Esophagus squamous epithelium (tissue), 5 donors: ENCODE measurements around the gene TMEM163. TPM values are rescaled to one million over a fixed set of nuclear protein-coding genes. Genes with fewer than 3 reads are reported as not detected.

Source experiments
- DNase-seq: peaks from one replicate; lab custom pipeline; 2025; lab: John Stamatoyannopoulos, UW
- H3K27ac ChIP-seq, 4 donors: fragments of 200-600 bp; sonication (generic); one replicate each; pipeline ENCODE4 v1.5.1; 2016 to 2019; ENCODE audit warnings: mild to moderate bottlenecking in 1 of 4
- H3K27me3 ChIP-seq, 4 donors: fragments of 200-600 bp; sonication (generic); 1 replicate in 3 of 4; 2 replicates in 1 of 4; pipeline versions ENCODE4 v1.5.1 to v1.6.0; 2017 to 2021; ENCODE audit warnings: antibody characterized with exemption in 1 of 4
- H3K36me3 ChIP-seq, 3 donors: fragments of 200-600 bp; sonication (generic); one replicate each; pipeline ENCODE4 v1.5.1; 2016 to 2019
- H3K4me1 ChIP-seq, 3 donors: fragments of 200-600 bp; sonication (generic); one replicate each; pipeline ENCODE4 v1.5.1; 2017 to 2019
- H3K4me3 ChIP-seq, 4 donors: fragments of 200-600 bp; sonication (generic); 1 replicate in 3 of 4; 2 replicates in 1 of 4; pipeline ENCODE4 v1.5.1; 2016 to 2019; ENCODE audit warnings: mild to moderate bottlenecking in 2 of 4, moderate library complexity in 1 of 4
- H3K9me3 ChIP-seq, 3 donors: fragments of 200-600 bp; sonication (generic); one replicate each; pipeline ENCODE4 v1.5.1; 2016 to 2019
- POLR2A ChIP-seq, 4 donors: fragments of 450-650 bp; IDR thresholded peaks; one replicate each; pipeline ENCODE4 v1.6.1; 2017; ENCODE audit warnings: antibody characterized with exemption in 4 of 4, mild to moderate bottlenecking in 4 of 4, moderate library complexity in 3 of 4
- WGBS, 2 donors: methylation state at CpG; one replicate each; pipeline ENCODE4 v1.1.5; 2018; 5-methylcytosine and 5-hydroxymethylcytosine counted together
- intact Hi-C: fragments of 100-400 bp; cut with DNase I; formaldehyde crosslinking; loops from one replicate; pipeline ENCODE4 v1.15.0; 2022
- total RNA-seq, 4 donors: library from RNA; depleted of rRNA; stranded (reverse); fragments of >200 nt; gene quantifications; one replicate each; pipeline ENCODE4 v1.1.0, GENCODE V29; 2016
- TF ChIP-seq, protein P1 (sequence below), 6 experiments: fragments of 450-650 bp in 4 of 6; fragments of 200-600 bp in 2 of 6; sonication (generic) in 2 of 6; IDR thresholded peaks; one replicate each; pipeline ENCODE4 v1.5.1; 2016 to 2019; ENCODE audit warnings: antibody characterized with exemption in 6 of 6, mild to moderate bottlenecking in 4 of 6, moderate library complexity in 4 of 6
- donor health status: DM: yes; HTN: yes; CAD: no.

The TMEM163 gene
- total RNA-seq, 4 donors from 2014 or later: 0.09 to 0.19 (median 0.12) TPM; not detected in 1

DNA sequence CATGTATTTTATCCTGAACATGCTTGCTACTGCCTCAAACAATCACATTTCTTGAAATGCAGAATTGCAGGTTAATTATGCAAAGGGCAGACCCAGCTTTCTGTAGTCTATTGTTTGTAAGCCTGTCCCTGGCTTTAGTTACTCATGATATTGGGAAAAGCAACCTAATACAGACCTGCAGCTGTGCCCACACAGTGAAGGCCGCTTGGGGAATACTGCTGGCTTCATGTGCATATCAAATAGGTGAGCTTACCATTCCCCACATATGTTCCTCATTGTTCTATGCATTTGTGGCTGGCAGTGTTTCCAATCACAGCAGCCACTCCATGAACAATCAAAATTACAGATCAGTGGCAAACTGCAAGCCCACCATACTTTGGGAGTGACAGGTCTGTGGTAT is 186.3 kb downstream of the TMEM163 start:
- Histone ChIP-seq H3K4me1 (no peaks in the 10 kb centered on the region), H3K27ac (no peak overlapping the region), H3K4me3 (no peak overlapping the region), H3K9me3 (no peaks in the 10 kb centered on the region), H3K36me3 (no peaks in the 10 kb centered on the region), H3K27me3 (no peaks in the 10 kb centered on the region)
- no peak for TF ChIP-seq POLR2A (IDR thresholded peaks at IDR 0.05)
- TF ChIP-seq, protein P1, sequence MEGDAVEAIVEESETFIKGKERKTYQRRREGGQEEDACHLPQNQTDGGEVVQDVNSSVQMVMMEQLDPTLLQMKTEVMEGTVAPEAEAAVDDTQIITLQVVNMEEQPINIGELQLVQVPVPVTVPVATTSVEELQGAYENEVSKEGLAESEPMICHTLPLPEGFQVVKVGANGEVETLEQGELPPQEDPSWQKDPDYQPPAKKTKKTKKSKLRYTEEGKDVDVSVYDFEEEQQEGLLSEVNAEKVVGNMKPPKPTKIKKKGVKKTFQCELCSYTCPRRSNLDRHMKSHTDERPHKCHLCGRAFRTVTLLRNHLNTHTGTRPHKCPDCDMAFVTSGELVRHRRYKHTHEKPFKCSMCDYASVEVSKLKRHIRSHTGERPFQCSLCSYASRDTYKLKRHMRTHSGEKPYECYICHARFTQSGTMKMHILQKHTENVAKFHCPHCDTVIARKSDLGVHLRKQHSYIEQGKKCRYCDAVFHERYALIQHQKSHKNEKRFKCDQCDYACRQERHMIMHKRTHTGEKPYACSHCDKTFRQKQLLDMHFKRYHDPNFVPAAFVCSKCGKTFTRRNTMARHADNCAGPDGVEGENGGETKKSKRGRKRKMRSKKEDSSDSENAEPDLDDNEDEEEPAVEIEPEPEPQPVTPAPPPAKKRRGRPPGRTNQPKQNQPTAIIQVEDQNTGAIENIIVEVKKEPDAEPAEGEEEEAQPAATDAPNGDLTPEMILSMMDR (IDR thresholded peaks at IDR 0.05): no peak
- intact Hi-C loops: no loop called here
- 50 to 67% methylated on average over 1 of the region's 1 CpG for WGBS, 2 donors
- DNase-seq: no peak

DNA sequence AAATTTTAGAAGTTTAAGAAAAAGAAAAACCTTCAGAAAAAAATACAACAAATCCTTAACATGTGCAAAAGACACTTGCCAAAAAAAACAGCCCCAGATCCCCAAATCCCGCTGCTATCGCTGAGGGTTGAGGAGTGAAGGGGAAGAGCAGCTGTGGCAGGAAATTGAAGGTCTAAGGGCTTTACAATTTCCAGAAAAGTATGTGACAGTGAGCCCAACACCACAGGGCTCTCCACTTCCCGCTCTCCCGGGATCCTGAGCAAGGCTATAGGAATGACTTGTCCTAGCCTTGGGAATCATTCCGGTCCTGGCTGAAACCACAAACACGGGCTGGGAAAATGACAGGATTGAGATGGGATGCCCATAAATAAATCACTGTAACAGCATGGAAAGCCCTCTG is 191.4 kb downstream of the TMEM163 start:
- no peaks in the 10 kb centered on the region for H3K9me3 ChIP-seq
- intact Hi-C loops: no loop called here
- 46 to 54% methylated on average over 6 of the region's 6 CpGs for WGBS, 2 donors
- no peak for DNase-seq
- TF ChIP-seq, protein P1 (IDR thresholded peaks at IDR 0.05): no peak
- TF ChIP-seq POLR2A (IDR thresholded peaks at IDR 0.05): no peak
- no peak overlapping the region for H3K27ac ChIP-seq
- no peaks in the 10 kb centered on the region for H3K4me1 ChIP-seq
- H3K4me3 ChIP-seq: no peak overlapping the region
- peaks cover 0 to 6% (median 0%) of the 10 kb centered on the region in 4 donors for H3K27me3 ChIP-seq
- no peaks in the 10 kb centered on the region for H3K36me3 ChIP-seq

DNA sequence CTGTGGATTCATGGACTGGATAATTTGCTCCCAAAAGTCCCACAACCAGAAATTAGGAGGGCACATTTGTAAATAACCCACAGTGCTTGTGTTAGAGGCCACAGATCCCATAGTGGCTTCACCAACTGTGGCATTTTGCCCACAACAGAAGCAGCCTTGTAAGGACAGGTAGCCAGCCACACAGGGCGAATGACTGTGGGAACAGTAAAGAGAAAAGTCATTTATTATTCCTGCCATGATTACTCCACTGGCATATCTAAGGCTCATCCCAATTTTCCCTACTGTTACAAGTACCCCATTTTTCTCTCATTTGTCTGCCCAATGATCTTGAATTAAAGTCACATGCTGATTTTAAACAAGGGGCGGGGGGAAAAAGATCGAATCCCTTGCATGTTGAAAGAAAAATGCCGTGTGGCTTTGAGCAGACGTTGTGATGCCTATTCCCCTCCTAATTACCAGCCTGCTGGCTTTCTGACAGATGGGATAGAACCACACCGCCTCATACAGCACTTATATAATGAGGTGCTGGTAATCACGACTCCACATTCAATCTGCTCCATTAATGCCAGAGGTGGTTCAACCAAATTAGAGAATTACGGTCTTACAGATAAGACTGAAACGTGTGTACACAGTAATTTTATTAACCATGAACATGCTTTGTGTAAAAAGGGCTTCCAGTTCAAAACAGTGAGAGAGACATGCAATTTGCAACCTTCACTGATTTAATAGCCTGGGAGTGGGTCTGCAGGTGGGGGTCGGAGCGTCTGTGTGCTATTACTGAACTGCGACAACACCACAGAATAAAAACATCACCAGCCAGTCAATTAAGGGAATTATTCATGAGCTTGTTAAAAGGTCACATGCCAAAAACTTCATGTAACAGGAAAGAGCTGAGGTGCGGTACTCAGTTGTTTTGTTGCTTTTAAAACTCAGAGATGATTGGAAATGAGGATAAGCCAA is 196.0 kb downstream of the TMEM163 start:
- intact Hi-C loops: no loop called here

DNA sequence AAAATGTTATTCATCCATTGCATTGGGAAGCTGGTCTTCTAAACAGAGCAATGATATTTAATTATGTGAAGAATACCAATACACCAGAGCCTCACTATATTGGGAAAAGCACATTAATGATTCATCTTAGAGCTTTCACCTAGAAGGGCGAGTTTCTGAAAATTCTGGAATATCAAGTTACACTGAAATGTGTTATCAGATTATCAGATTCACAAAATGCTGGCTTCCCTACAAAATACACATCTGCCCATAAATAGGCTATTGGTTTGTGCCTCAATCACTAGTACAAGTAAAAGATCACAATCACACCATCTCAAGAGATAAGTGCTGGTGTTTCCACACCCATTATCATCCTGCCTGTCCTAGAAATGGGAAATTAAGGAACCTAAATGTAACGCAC is 200.7 kb downstream of the TMEM163 start:
- TF ChIP-seq, protein P1 (IDR thresholded peaks at IDR 0.05): no peak
- TF ChIP-seq POLR2A (IDR thresholded peaks at IDR 0.05): no peak
- no peak overlapping the region for H3K27ac ChIP-seq
- no peaks in the 10 kb centered on the region for H3K9me3 ChIP-seq
- intact Hi-C loops: no loop called here
- peaks cover 0 to 15% (median 0%) of the 10 kb centered on the region in 4 donors for H3K27me3 ChIP-seq
- 66 to 77% methylated on average over 2 of the region's 2 CpGs for WGBS, 2 donors
- DNase-seq: no peak
- no peak overlapping the region for H3K4me3 ChIP-seq
- no peaks in the 10 kb centered on the region for H3K36me3 ChIP-seq
- no peaks in the 10 kb centered on the region for H3K4me1 ChIP-seq

More for the DNA sequence above, 196.0 kb downstream of the TMEM163 start:
- peaks cover 0 to 15% (median 0%) of the 10 kb centered on the region in 4 donors for H3K27me3 ChIP-seq
- DNase-seq: no peak
- TF ChIP-seq POLR2A (IDR thresholded peaks at IDR 0.05): no peak
- WGBS, 2 donors: 60 to 73% methylated on average over 13 of the region's 13 CpGs
- H3K9me3 ChIP-seq: no peaks in the 10 kb centered on the region
- H3K4me3 ChIP-seq: no peak overlapping the region
- no peaks in the 10 kb centered on the region for H3K4me1 ChIP-seq
- H3K36me3 ChIP-seq: no peaks in the 10 kb centered on the region
- H3K27ac ChIP-seq: no peak overlapping the region

DNA sequence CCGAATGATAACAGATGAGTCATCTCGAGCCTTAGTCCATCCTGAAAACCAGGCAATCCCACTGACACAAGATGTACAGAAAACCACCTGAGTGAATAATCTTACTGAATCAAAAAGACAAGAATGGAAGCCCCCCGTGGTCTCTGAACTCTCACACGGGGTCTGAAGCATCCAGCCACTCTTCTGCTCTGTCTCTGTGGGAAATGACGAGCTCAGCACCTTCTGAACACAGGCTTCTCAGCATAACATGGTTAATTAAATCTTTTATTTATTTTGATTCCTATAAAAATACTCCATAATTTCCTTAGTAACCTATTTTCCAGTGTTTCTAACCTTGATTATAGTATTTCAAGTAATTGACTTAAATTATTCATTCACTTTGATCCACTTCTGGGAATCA is 203.7 kb downstream of the TMEM163 start:
- H3K4me1 ChIP-seq: no peaks in the 10 kb centered on the region
- H3K27ac ChIP-seq: no peak overlapping the region
- DNase-seq: no peak
- no peaks in the 10 kb centered on the region for H3K36me3 ChIP-seq
- intact Hi-C loops: no loop called here
- peaks cover 0 to 3% (median 0%) of the 10 kb centered on the region in 4 donors for H3K27me3 ChIP-seq
- no peaks in the 10 kb centered on the region for H3K9me3 ChIP-seq
- 53 to 66% methylated on average over 5 of the region's 5 CpGs for WGBS, 2 donors
- no peak for TF ChIP-seq POLR2A (IDR thresholded peaks at IDR 0.05)
- TF ChIP-seq, protein P1 (IDR thresholded peaks at IDR 0.05): no peak
- H3K4me3 ChIP-seq: no peak overlapping the region
